Renal cortical epithelial cell (primary cell): ENCODE measurements around the gene UBA52. TPM values are rescaled to one million over a fixed set of nuclear protein-coding genes. Genes with fewer than 3 reads are reported as not detected.

ENCODE experiments used
- DNase-seq: peaks from one replicate; pipeline ENCODE4 v3.0.0-alpha.2; 2011; ENCODE audit warnings: low read depth
- total RNA-seq: library from RNA; depleted of rRNA; stranded (reverse); fragments of >200 nt; gene quantifications from 2 replicates; pipeline ENCODE4 v1.2.3, GENCODE V29; 2014

UBA52 gene
- total RNA-seq, 1 donor from 2014 or later: 485 TPM

- DNase-seq: no peak
Measured at GRCh38 chr19:18551631-18552030, 20.0 kb upstream of the UBA52 start.

GRCh38 chr19:18557411-18558201 is 14.1 kb upstream of the UBA52 start, which contains the start of gene KXD1:
KXD1 (plus strand) TSS chr19:18557870; CDS start chr19:18562057, 4,187 bp downstream.
- DNase-seq: peak; percentile 99

- no peak for DNase-seq
Measured at GRCh38 chr19:18558202-18558555, 13.5 kb upstream of the UBA52 start.

GRCh38 chr19:18558604-18559003 is 13.1 kb upstream of the UBA52 start:
- DNase-seq: no peak

- DNase-seq: no peak
Measured at GRCh38 chr19:18559685-18560084, 12.0 kb upstream of the UBA52 start.

- DNase-seq: no peak
Measured at GRCh38 chr19:18562086-18562485, 9.6 kb upstream of the UBA52 start.

GRCh38 chr19:18566953-18567352 is 4.7 kb upstream of the UBA52 start:
- no peak for DNase-seq

GRCh38 chr19:18568367-18568766 is 3.3 kb upstream of the UBA52 start:
- DNase-seq: no peak

GRCh38 chr19:18574691-18575291 is 3.1 kb downstream of the UBA52 start:
- DNase-seq: no peak

- DNase-seq: no peak
Measured at GRCh38 chr19:18576383-18576782, 4.7 kb downstream of the UBA52 start.

- DNase-seq: no peak
Measured at GRCh38 chr19:18577365-18577914, 5.8 kb downstream of the UBA52 start.

- DNase-seq: no peak
Measured at GRCh38 chr19:18580311-18580710, 8.7 kb downstream of the UBA52 start.

GRCh38 chr19:18586306-18586705 is 14.6 kb downstream of the UBA52 start:
- peak; percentile 25 for DNase-seq

- no peak for DNase-seq
Measured at GRCh38 chr19:18587561-18587960, 15.9 kb downstream of the UBA52 start.

- no peak for DNase-seq
Measured at GRCh38 chr19:18587962-18588610, 16.4 kb downstream of the UBA52 start.

GRCh38 chr19:18588611-18589379 is 17.1 kb downstream of the UBA52 start, which contains the start of gene REX1BD:
REX1BD (plus strand) TSS chr19:18588798; CDS start chr19:18588802, 4 bp downstream.
- peak; percentile 23 for DNase-seq

- DNase-seq: peak; percentile 26
Measured at GRCh38 chr19:18589380-18590272, 18.0 kb downstream of the UBA52 start.

- no peak for DNase-seq
Measured at GRCh38 chr19:18590273-18591272, 18.9 kb downstream of the UBA52 start.

GRCh38 chr19:18591735-18592385 is 20.2 kb downstream of the UBA52 start:
- DNase-seq: no peak
